RWPE2 (cell line): ENCODE results near the gene STPG3.
A peak's percentile ranks its signal among the peaks of the same experiment; 100 is the strongest.
"Not testable (repeated sequence)": the region's sequence is repeated elsewhere in the genome, so short reads cannot be mapped to it uniquely, and the experiment has no call there.

Experiments
- ATAC-seq: fragments of 200-7000 bp; cut with Tn5 transposase; 3 replicates; pipeline ENCODE4 v1.9.1; 2021; ENCODE audit warnings: low read depth
- DNase-seq: peaks from one replicate; pipeline ENCODE4 v3.0.0-alpha.2; 2020; ENCODE audit warnings: low spot score
- H3K27ac ChIP-seq: fragments of 450-650 bp; 2 replicates; pipeline ENCODE4 v1.5.1; 2017; ENCODE audit warnings: mild to moderate bottlenecking; ENCODE audit not compliant: poor library complexity, severe bottlenecking
- H3K27me3 ChIP-seq: fragments of 250-450 bp; sonication (Bioruptor Pico); 2 replicates; pipeline ENCODE4 v1.5.1; 2021; ENCODE audit warnings: mild to moderate bottlenecking, moderate library complexity; ENCODE audit not compliant: insufficient read depth, poor library complexity, severe bottlenecking
- H3K36me3 ChIP-seq: fragments of 250-450 bp; sonication (Bioruptor Pico); 2 replicates; pipeline ENCODE4 v1.5.1; 2020; ENCODE audit warnings: low read depth, mild to moderate bottlenecking, moderate library complexity
- H3K4me1 ChIP-seq: fragments of 250-450 bp; sonication (Bioruptor Pico); 2 replicates; pipeline ENCODE4 v1.5.1; 2021; ENCODE audit warnings: mild to moderate bottlenecking, moderate library complexity; ENCODE audit not compliant: insufficient read depth, poor library complexity, severe bottlenecking
- H3K4me3 ChIP-seq: fragments of 250-450 bp; sonication (Bioruptor Pico); 2 replicates; pipeline ENCODE4 v1.5.1; 2021; ENCODE audit warnings: mild to moderate bottlenecking, moderate library complexity; ENCODE audit not compliant: severe bottlenecking
- H3K9me3 ChIP-seq: fragments of 250-450 bp; sonication (Bioruptor Pico); 2 replicates; pipeline ENCODE4 v1.5.1; 2021; ENCODE audit warnings: mild to moderate bottlenecking, moderate library complexity; ENCODE audit not compliant: severe bottlenecking
- TF ChIP-seq, protein P1 (sequence below): fragments of 450-650 bp; IDR thresholded peaks from one replicate; pipeline ENCODE4 v1.5.1; 2017; ENCODE audit warnings: mild to moderate bottlenecking, moderate library complexity; ENCODE audit not compliant: poor library complexity, severe bottlenecking

STPG3 gene

DNA sequence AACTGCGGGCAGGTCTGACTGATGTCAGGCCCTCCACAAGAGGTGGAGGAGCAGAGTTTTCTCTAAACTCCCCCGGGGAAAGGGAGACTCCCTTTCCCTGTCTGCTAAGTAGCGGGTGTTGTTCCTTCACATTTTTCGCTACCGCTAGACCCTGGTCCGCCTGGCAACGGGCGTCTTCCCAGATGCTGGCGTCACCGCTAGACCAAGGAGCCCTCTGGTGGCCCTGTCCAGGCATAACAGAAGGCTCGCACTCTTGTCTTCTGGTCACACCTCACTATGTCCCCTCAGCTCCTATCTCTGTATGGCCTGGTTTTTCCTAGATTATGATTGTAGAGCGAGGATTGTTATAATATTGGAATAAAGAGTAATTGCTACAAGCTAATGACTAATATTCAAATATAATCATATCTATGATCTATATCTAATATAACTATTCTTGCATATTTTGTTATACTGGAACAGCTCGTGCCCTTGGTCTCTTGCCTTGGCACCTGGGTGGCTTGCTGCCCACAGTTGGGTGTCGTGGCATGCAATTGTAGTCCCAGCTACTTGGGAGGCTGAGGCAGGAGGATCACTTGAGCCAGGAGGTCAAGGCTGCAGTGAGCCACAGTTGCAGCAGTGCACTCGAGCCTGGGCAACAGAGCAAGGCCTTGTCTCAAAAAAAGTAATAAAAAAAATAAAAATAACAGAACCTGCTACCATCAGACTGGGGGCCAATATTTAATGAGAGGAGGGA is 11.3 kb downstream of the STPG3 start:
- TF ChIP-seq, protein P1, sequence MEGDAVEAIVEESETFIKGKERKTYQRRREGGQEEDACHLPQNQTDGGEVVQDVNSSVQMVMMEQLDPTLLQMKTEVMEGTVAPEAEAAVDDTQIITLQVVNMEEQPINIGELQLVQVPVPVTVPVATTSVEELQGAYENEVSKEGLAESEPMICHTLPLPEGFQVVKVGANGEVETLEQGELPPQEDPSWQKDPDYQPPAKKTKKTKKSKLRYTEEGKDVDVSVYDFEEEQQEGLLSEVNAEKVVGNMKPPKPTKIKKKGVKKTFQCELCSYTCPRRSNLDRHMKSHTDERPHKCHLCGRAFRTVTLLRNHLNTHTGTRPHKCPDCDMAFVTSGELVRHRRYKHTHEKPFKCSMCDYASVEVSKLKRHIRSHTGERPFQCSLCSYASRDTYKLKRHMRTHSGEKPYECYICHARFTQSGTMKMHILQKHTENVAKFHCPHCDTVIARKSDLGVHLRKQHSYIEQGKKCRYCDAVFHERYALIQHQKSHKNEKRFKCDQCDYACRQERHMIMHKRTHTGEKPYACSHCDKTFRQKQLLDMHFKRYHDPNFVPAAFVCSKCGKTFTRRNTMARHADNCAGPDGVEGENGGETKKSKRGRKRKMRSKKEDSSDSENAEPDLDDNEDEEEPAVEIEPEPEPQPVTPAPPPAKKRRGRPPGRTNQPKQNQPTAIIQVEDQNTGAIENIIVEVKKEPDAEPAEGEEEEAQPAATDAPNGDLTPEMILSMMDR: peak; percentile 70
- H3K36me3 ChIP-seq: peaks cover 69% of the 10 kb centered on the region
- not testable (repeated sequence) for H3K9me3 ChIP-seq, H3K4me3 ChIP-seq, DNase-seq, H3K27me3 ChIP-seq, ATAC-seq, H3K4me1 ChIP-seq, H3K27ac ChIP-seq

DNA sequence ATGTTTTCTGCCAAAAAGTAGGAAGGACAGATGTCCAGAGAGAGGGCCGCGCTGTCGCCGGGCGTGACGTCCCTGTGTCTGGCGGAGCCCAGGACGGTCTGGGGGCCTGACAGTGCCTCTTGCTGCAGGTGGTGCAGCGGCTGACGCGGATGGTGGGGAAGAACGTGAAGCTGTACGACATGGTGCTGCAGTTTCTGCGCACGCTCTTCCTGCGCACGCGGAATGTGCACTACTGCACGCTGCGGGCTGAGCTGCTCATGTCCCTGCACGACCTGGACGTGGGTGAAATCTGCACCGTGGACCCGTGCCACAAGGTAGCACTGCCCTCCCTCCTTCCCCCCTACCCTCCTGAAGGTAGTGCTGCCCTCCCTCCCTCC is 11.8 kb downstream of the STPG3 start:
- no peaks in the 10 kb centered on the region for H3K4me1 ChIP-seq
- no peaks in the 10 kb centered on the region for H3K9me3 ChIP-seq
- no peak for ATAC-seq
- H3K27me3 ChIP-seq: no peaks in the 10 kb centered on the region
- peaks cover 71% of the 10 kb centered on the region for H3K36me3 ChIP-seq
- TF ChIP-seq, protein P1: no peak
- no peak overlapping the region for H3K27ac ChIP-seq
- H3K4me3 ChIP-seq: no peak overlapping the region
- no peak for DNase-seq

DNA sequence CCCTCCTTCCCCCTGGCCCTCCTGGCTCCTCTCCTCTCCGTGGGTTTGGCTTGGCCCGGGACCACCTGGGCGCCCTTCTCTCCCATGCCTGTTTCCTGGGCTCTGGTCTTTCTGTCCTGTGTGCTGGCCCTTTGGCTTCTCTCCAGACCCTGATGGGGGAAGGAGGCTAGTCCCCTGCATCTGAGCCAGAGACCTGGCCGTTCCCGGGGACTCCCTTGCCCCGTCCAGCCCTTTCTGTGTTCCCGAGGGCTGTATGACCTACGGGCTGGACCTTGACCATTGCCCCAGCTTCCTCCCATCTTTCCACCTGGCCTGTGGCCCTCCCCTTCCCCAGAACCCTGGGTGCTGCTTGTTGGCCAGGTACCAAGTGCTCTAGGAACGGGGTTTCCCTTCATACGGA is 12.4 kb downstream of the STPG3 start:
- Histone ChIP-seq H3K27ac (no peak overlapping the region), H3K4me1 (no peaks in the 10 kb centered on the region), H3K4me3 (no peak overlapping the region), H3K36me3 (peaks cover 70% of the 10 kb centered on the region), H3K9me3 (no peaks in the 10 kb centered on the region), H3K27me3 (no peaks in the 10 kb centered on the region)
- DNase-seq (peak; percentile 36), ATAC-seq (no peak)
- TF ChIP-seq, protein P1: no peak

DNA sequence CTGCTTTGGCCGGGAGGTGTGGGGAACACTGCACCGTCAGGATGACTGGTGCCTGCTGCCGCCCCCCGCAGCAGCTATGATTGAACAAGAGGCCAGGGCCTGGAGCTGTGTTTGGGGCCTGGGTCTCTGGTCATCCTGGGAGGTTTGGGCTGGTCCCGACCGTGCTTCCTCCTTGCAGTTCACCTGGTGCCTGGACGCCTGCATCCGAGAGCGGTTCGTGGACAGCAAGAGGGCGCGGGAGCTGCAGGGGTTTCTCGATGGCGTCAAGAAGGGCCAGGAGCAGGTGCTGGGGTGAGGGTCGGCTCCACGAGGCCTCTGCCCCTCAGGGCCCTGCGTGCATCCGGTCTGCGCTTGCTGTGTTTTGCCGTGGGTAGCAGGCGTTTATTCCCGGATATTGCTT is 13.0 kb downstream of the STPG3 start:
- Histone ChIP-seq H3K4me3 (no peak overlapping the region), H3K9me3 (no peaks in the 10 kb centered on the region), H3K36me3 (peaks cover 70% of the 10 kb centered on the region)

More for the DNA sequence above, 13.0 kb downstream of the STPG3 start:
- Histone ChIP-seq H3K4me1 (no peaks in the 10 kb centered on the region), H3K27me3 (no peaks in the 10 kb centered on the region), H3K27ac (no peak overlapping the region)
- no peak for ATAC-seq
- TF ChIP-seq, protein P1: no peak
- DNase-seq: peak; percentile 58
